Activated CD4-positive, alpha-beta T cell treated with anti-CD3 and anti-CD28 coated beads for 36 hours (primary cell): Measurements from ENCODE around the gene WSCD1. TPM values are rescaled to one million over a fixed set of nuclear protein-coding genes. Genes with fewer than 3 reads are reported as not detected.

Experiments used
- ATAC-seq: fragments of 200-7000 bp; cut with Tn5 transposase; one replicate; pipeline ENCODE4 v1.10.0; 2021; ENCODE audit warnings: mild to moderate bottlenecking, moderate library complexity
- CTCF ChIA-PET: fragments of 350-600 bp; sonication (Branson Sonifier 250); formaldehyde crosslinking; loops from one replicate; lab custom pipeline; 2021; ENCODE audit warnings: antibody characterized with exemption; lab: Charles Lee
- POLR2A ChIA-PET: fragments of 350-600 bp; sonication (Branson Sonifier 250); formaldehyde crosslinking; loops from one replicate; lab custom pipeline; 2021; ENCODE audit warnings: antibody characterized with exemption, inconsistent platforms; lab: Charles Lee
- DNase-seq: peaks from one replicate; pipeline ENCODE4 v3.0.0-alpha.2; 2020
- H3K27ac Mint-ChIP-seq: one replicate; pipeline ENCODE4 v1.8.0; 2021; ENCODE audit warnings: mixed read lengths
- H3K27me3 Mint-ChIP-seq: one replicate; pipeline ENCODE4 v1.8.0; 2021; ENCODE audit warnings: mixed read lengths
- H3K36me3 Mint-ChIP-seq: one replicate; pipeline ENCODE4 v1.8.0; 2021; ENCODE audit warnings: low read depth, mixed read lengths
- H3K4me1 Mint-ChIP-seq: one replicate; pipeline ENCODE4 v1.8.0; 2021; ENCODE audit warnings: mixed read lengths
- H3K4me3 Mint-ChIP-seq: one replicate; pipeline ENCODE4 v1.8.0; 2021; ENCODE audit warnings: mild to moderate bottlenecking, moderate library complexity, mixed read lengths
- H3K9me3 Mint-ChIP-seq: one replicate; pipeline ENCODE4 v1.8.0; 2021; ENCODE audit warnings: low read depth, mixed read lengths
- intact Hi-C, 2 experiments: fragments of 100-400 bp; cut with DNase I in 1 of 2; cut with micrococcal nuclease in 1 of 2; formaldehyde crosslinking; loops; one replicate each; pipeline versions ENCODE4 v1.14.2 to v1.15.1; 2022 to 2024; cut with DNase I, micrococcal nuclease
- total RNA-seq, 2 experiments: library from RNA; stranded (reverse); gene quantifications; one replicate each; pipeline ENCODE4 v1.2.3, GENCODE V29; 2021

The WSCD1 gene
- total RNA-seq, 2 experiments from 2014 or later = 0.04 to 0.16 TPM

DNA sequence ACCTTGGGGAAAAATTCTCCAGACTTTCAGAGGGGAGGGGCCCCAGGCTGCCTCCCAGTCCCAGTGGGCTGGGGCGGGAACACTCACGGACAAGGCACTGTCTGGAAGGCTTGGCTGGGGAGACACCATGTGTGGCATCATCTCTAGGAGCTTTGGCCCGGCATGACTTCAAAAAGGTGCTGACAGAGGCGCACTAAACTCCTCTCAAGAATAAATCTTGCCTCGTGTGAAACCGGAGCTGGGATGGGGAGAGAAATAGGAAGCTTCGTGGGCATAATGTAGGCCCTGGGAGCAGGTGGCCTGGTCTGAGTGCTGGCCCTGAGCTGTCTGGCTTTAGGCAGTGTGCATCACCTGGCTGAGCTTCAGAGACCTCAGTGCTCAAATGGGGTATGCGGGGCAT, 5.7 kb downstream of the WSCD1 start:
- DNase-seq (no peak), ATAC-seq (no peak)
- H3K4me3 Mint-ChIP-seq = no peak overlapping the region
- no peak overlapping the region for H3K27ac Mint-ChIP-seq
- intact Hi-C loops = no loop called here
- peaks cover 27% of the 10 kb centered on the region for H3K27me3 Mint-ChIP-seq
- POLR2A ChIA-PET = no interaction called here
- CTCF ChIA-PET = no interaction called here
- H3K9me3 Mint-ChIP-seq = no peaks in the 10 kb centered on the region
- H3K4me1 Mint-ChIP-seq = no peaks in the 10 kb centered on the region
- H3K36me3 Mint-ChIP-seq = no peaks in the 10 kb centered on the region

DNA sequence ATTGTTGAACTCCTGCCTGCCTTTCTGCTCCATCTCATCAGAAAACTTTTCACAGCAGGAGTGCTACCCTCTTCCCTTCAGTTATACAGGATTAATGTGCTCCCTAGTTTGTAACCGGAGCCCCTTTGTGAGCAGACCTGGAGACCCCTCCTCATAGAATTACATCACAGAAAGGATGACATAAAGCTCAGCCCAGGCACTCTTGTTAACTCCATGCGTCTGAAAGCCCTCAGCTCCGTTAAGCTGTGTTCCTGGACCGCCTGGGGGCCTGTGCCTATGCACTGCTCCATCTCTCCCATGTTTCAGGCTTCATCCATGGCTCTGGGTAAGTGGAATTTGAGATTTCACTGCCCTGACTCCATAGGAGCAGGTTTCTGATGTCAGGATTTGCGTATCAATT, 7.6 kb downstream of the WSCD1 start:
- no peak overlapping the region for H3K4me3 Mint-ChIP-seq
- peaks cover 11% of the 10 kb centered on the region for H3K27me3 Mint-ChIP-seq
- H3K9me3 Mint-ChIP-seq = no peaks in the 10 kb centered on the region
- no peaks in the 10 kb centered on the region for H3K4me1 Mint-ChIP-seq
- POLR2A ChIA-PET = no interaction called here
- DNase-seq = no peak
- H3K27ac Mint-ChIP-seq = no peak overlapping the region
- H3K36me3 Mint-ChIP-seq = no peaks in the 10 kb centered on the region
- intact Hi-C loops = no loop called here
- ATAC-seq = no peak
- CTCF ChIA-PET = no interaction called here

DNA sequence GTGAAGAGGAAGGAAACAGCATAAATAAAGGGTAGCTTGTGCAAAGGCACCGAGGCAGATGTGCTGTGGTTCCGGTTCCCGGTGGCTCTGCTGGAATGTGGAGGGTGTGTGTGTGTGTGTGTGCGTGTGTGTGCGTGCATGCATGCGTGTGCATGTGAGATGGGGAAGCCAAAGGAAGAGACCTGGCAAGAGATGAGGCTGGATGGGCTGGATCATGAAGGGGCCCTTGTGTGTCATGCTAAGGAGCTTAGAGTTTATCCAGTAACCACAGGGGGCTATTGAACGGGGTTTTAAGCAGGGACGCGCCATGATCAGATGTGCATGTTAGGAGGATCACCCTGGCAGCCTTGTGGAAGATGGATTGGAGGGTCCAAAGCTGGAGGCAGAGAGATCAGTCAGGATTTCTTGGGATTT, 8.3 kb downstream of the WSCD1 start:
- Mint-ChIP-seq H3K27ac (no peak overlapping the region), H3K4me1 (no peaks in the 10 kb centered on the region), H3K36me3 (no peaks in the 10 kb centered on the region), H3K4me3 (no peak overlapping the region), H3K9me3 (no peaks in the 10 kb centered on the region), H3K27me3 (peaks cover 8% of the 10 kb centered on the region)
- intact Hi-C loops = no loop called here
- CTCF ChIA-PET = no interaction called here
- POLR2A ChIA-PET = no interaction called here
- no peak for DNase-seq
- no peak for ATAC-seq

DNA sequence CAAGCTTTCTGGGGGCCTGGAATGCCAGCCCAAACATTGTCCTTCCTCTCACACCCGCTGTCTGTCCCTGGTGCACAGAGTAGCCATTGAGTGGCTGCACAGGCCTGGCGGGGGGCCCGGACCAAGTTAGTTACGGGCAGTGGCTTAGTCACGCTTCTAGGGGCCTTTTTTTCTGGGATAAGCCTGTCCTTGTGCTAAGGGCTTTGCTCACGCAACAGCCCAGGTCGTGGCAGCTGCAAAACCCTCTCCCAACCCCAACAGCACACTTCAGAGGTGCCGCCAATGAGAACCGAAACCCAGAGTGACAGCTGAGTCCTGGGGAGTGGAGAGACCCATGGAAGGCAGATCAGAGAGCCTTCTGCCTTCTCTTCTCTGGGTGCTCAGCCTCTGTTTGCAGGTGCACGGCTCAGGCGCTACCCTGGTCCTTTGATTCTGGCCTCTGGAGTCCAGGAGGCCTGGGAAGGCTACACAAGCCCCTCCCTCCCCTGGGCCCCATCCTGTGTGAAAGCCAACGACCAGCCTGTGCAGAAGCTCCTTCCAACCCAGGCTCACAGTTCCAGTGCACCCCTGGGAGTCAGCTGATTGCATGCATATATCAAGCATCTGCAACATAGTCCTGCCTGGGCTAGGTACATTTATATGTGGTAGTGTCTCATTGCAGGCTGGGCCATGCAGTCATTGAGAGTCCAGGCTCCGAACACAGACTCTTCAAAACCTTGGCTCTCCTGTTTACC, 9.1 kb downstream of the WSCD1 start:
- H3K27ac Mint-ChIP-seq = no peak overlapping the region
- no peaks in the 10 kb centered on the region for H3K9me3 Mint-ChIP-seq
- intact Hi-C loops = no loop called here
- ChIA-PET CTCF (interaction anchor here (2.2 kb wide), 1 partner anchor 10 kb away, joined by 8 read pairs; no protein-coding TSS in a partner anchor), POLR2A (no interaction called here)
- H3K4me3 Mint-ChIP-seq = no peak overlapping the region
- H3K36me3 Mint-ChIP-seq = no peaks in the 10 kb centered on the region
- DNase-seq = no peak
- no peak for ATAC-seq
- H3K4me1 Mint-ChIP-seq = no peaks in the 10 kb centered on the region
- H3K27me3 Mint-ChIP-seq = peaks cover 3% of the 10 kb centered on the region

DNA sequence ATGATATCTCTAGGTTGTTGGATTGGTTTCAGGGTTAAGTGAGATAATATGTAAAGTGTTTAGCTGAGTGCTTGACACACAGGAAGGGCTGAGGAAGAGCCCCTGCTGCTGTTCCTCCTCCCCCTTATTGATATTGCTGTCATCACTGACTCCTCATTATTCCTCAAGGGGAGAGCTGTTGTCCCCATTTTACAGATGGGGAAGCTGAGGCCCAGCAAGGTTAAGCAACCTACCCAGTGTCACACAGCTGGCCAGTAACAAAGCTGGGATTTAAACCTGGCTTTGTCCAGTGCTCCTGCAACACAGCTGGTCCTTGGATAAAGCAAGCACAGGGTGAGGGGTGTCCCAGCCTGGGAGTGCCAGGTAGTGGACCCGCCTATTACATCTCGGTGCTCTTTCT, 9.8 kb downstream of the WSCD1 start:
- intact Hi-C loops = no loop called here
- no peak for DNase-seq
- peaks cover 2% of the 10 kb centered on the region for H3K27me3 Mint-ChIP-seq
- ATAC-seq = no peak
- no peaks in the 10 kb centered on the region for H3K9me3 Mint-ChIP-seq
- H3K27ac Mint-ChIP-seq = no peak overlapping the region
- H3K4me3 Mint-ChIP-seq = no peak overlapping the region
- no peaks in the 10 kb centered on the region for H3K4me1 Mint-ChIP-seq
- POLR2A ChIA-PET = no interaction called here
- no peaks in the 10 kb centered on the region for H3K36me3 Mint-ChIP-seq
- CTCF ChIA-PET = interaction anchor here (2.2 kb wide), 1 partner anchor 11 kb away, joined by 8 read pairs; no protein-coding TSS in a partner anchor

DNA sequence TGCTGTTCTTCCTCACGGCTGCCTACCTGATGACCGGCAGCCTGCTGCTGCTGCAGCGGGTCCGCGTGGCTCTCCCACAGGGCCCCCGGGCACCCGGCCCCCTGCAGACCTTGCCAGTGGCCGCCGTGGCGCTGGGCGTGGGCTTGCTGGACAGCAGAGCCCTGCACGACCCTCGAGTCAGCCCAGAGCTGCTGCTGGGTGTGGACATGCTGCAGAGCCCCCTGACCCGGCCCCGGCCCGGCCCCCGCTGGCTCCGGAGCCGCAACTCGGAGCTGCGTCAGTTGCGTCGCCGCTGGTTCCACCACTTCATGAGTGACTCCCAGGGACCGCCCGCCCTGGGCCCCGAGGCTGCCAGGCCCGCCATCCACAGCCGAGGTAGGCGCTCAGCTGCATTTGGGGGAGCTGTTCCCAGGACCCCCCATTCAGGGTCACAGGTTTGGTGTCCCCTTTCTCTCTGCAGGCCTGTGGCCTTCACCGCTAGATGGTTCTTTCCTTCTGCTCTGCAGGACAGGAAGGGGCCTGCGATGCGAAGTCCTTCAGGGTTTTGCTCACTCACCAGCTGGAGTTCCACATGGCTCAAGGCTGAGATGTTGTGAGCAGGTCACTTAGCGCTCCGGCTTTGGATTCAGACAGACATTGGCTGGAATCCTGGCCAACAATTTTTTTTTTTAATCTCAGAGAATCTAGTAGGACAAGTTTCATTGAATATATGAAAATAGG, 10.7 kb downstream of the WSCD1 start:
- H3K27me3 Mint-ChIP-seq = peaks cover 2% of the 10 kb centered on the region
- ATAC-seq (no peak), DNase-seq (no peak)
- H3K36me3 Mint-ChIP-seq = no peaks in the 10 kb centered on the region
- intact Hi-C loops = no loop called here
- H3K27ac Mint-ChIP-seq = no peak overlapping the region
- H3K4me3 Mint-ChIP-seq = no peak overlapping the region
- ChIA-PET CTCF (interaction anchor here (2.2 kb wide), 1 partner anchor 12 kb away, joined by 8 read pairs; no protein-coding TSS in a partner anchor), POLR2A (no interaction called here)
- no peaks in the 10 kb centered on the region for H3K4me1 Mint-ChIP-seq
- H3K9me3 Mint-ChIP-seq = no peaks in the 10 kb centered on the region

DNA sequence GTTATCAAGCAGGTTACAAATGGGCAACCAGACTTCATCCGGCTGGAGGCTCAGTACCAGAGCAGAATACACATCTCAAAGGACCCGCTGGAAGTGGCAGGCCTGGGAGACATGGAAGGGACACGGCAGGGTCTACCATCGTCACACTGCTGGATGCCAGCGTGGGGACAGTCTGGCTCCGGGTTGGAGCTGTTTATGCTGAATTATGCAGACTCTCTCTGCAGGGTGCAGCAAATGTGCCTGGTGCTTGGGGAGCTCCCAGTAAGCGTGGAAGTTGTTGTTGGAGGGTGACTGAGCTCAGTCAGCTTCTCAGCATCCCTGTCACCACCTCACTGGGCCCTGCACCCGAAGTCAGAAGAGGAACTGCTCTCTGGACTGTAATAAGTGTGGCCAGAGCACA, 12.2 kb downstream of the WSCD1 start:
- no peak for DNase-seq
- no peaks in the 10 kb centered on the region for H3K4me1 Mint-ChIP-seq
- intact Hi-C loops = no loop called here
- H3K27me3 Mint-ChIP-seq = no peaks in the 10 kb centered on the region
- no peak overlapping the region for H3K27ac Mint-ChIP-seq
- no peaks in the 10 kb centered on the region for H3K36me3 Mint-ChIP-seq
- ChIA-PET CTCF (interaction anchor here (1.1 kb wide), 1 partner anchor 14 kb away, joined by 5 read pairs; no protein-coding TSS in a partner anchor), POLR2A (no interaction called here)
- no peak overlapping the region for H3K4me3 Mint-ChIP-seq
- H3K9me3 Mint-ChIP-seq = no peaks in the 10 kb centered on the region
- no peak for ATAC-seq

DNA sequence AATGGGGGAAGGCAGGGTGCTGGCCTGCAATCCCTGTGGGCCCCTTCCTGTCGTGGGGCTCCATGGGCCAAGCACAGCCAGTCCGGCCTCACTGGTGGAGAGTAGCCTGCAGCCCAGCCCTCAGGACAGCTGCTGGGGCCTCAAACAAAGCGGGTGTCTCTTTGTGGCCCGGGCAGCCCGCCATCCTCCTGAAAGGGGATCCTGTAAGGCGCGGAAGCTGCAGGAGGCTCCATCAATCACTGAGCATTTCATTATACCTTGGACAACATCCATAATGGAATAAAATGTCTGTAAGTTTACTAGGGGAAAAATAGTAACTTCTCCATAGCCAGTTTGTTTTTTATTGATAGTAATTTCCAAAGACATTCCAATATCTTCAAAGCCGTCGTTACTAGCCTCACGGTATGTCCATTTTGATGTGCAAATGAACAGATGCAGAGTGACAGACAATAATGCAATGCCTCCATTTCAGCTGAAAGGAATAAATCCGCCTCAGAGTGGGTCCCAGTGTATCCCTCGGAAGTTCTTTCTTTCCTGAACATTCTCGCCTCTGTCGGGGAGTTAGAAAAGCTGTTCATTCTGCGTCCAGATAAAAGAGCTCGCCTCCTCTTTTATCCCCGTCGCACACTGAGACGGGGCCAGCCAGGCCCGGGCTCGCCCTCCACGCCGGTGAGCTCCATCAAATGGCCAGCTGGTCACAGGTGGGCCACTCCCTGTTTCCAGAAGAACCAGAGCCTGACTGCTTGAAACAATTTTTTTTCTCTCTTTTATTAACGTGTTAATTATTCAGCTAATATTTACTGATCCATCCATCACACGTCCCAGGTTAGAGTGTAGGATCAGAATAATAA, 14.4 kb downstream of the WSCD1 start:
- no peaks in the 10 kb centered on the region for H3K27me3 Mint-ChIP-seq
- ATAC-seq (no peak), DNase-seq (no peak)
- intact Hi-C loops = no loop called here
- CTCF ChIA-PET = interaction anchor here (0.6 kb wide), 2 partner anchors 111 to 179 kb away, joined by 3 read pairs; no protein-coding TSS in a partner anchor
- H3K27ac Mint-ChIP-seq = no peak overlapping the region
- no peaks in the 10 kb centered on the region for H3K4me1 Mint-ChIP-seq
- H3K36me3 Mint-ChIP-seq = no peaks in the 10 kb centered on the region
- H3K4me3 Mint-ChIP-seq = no peak overlapping the region
- no peaks in the 10 kb centered on the region for H3K9me3 Mint-ChIP-seq
- POLR2A ChIA-PET = no interaction called here

DNA sequence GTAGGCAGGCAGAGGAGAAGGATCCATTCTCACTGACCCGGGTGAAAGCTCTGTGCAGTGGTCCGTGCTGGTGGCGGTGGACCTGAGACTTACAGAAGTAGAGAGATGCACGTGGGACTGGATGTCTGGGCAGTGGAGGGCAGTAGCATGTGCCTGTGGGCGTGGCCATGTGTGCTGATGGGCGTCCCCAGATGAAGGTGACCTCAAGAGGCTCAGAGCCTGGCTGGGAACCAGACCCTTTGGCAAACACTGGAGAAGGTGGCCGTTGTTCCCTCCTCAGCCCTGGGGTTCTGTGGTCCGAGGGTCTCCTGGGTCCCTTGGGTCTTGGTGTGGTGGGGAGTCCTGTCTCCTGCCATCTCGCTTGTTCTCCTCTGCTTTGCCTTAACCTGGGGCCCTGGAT, 15.6 kb downstream of the WSCD1 start:
- H3K4me3 Mint-ChIP-seq = no peak overlapping the region
- no peak overlapping the region for H3K27ac Mint-ChIP-seq
- ChIA-PET POLR2A (no interaction called here), CTCF (interaction anchor here (0.6 kb wide), 1 partner anchor 494 kb away, joined by 3 read pairs; no protein-coding TSS in a partner anchor)
- no peaks in the 10 kb centered on the region for H3K36me3 Mint-ChIP-seq
- no peaks in the 10 kb centered on the region for H3K27me3 Mint-ChIP-seq
- H3K9me3 Mint-ChIP-seq = no peaks in the 10 kb centered on the region
- no peak for DNase-seq
- intact Hi-C loops = no loop called here
- H3K4me1 Mint-ChIP-seq = no peaks in the 10 kb centered on the region
- ATAC-seq = no peak

DNA sequence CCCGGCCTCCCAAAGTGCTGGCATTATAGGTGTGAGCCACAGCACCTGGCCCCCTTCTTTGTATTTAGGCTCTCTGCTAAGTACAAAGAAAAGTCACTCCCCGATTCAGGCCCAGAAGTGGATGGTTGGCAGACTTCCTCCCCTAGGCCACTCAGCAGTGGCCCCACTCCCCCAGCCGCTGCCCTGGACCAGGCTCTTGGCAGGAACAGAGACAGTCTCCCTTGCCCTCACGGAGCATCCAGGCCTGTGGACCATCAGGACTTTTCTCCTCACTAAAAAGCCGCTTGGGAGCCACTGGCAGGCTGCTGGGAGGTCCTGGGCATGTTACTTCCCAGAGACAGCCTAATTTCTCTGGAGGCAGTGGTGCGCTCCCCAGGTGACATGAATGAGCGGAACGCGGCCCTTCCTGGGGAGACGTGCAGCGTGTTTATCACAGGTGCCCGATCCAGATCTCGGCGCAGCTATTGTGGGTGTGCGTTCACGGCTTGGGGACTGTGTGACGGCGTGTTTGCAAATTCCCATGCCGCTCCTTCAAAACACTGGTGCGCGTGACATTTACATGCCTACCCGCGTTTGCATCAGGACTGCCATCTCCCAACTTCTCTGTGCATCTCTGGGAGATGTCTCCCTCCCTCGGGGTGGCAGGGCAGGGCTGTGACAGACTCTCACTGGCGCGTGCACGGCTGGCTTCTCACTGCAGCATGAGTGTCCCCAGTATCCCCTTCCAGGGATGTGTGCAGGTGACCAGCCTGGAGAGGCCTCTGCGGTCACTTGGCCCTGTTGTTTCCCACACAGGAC, 16.6 kb downstream of the WSCD1 start:
- intact Hi-C loops = no loop called here
- Mint-ChIP-seq H3K4me3 (no peak overlapping the region), H3K36me3 (no peaks in the 10 kb centered on the region), H3K27ac (no peak overlapping the region), H3K27me3 (no peaks in the 10 kb centered on the region), H3K9me3 (no peaks in the 10 kb centered on the region), H3K4me1 (no peaks in the 10 kb centered on the region)
- DNase-seq = no peak
- CTCF ChIA-PET = no interaction called here
- no peak for ATAC-seq
- POLR2A ChIA-PET = no interaction called here

DNA sequence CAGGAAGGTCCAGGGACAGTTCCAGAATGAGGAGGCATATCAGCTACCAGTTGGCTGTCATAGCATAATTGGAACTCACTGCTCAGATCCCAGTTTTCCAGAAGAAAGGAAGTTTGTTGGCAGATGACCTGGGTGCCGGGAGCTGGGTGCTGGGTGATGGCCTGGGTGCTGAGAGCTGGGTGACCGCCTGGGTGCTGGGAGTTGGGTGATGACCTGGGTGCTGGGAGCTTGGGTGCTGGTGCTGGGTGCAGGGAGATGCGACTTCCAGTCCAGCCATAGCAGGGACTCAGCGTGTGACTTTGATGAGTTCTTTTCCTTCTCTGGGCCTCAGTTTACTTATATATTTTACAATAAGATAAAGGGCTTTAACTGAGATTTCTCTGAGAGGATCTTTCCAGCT, 18.0 kb downstream of the WSCD1 start:
- POLR2A ChIA-PET = no interaction called here
- no peak for DNase-seq
- CTCF ChIA-PET = no interaction called here
- H3K4me1 Mint-ChIP-seq = no peaks in the 10 kb centered on the region
- no peak overlapping the region for H3K27ac Mint-ChIP-seq
- intact Hi-C loops = no loop called here
- no peaks in the 10 kb centered on the region for H3K9me3 Mint-ChIP-seq
- H3K36me3 Mint-ChIP-seq = no peaks in the 10 kb centered on the region
- no peak overlapping the region for H3K4me3 Mint-ChIP-seq
- no peak for ATAC-seq
- no peaks in the 10 kb centered on the region for H3K27me3 Mint-ChIP-seq
